H9 (cell line): Measurements from ENCODE around the gene LXN. TPM values are rescaled to one million over a fixed set of nuclear protein-coding genes. Genes with fewer than 3 reads are reported as not detected.
"Not testable (repeated sequence)": the region's sequence is repeated elsewhere in the genome, so short reads cannot be mapped to it uniquely, and the experiment has no call there.

ENCODE experiments used
- DNase-seq: peaks from one replicate; pipeline ENCODE4 v3.0.0-alpha.2; 2017
- H2AFZ ChIP-seq: one replicate; pipeline ENCODE4 v1.6.1; 2013; ENCODE audit warnings: mild to moderate bottlenecking, low read length, control low read depth, moderate library complexity
- H2AK5ac ChIP-seq: 2 replicates; pipeline ENCODE4 v1.6.1; 2013; ENCODE audit warnings: low read length, control low read depth, mixed read lengths; ENCODE audit not compliant: insufficient read length
- H2BK120ac ChIP-seq: one replicate; pipeline ENCODE4 v1.6.1; 2013; ENCODE audit warnings: low read depth, mild to moderate bottlenecking, low read length, control low read depth, inconsistent platforms; ENCODE audit not compliant: poor library complexity, severe bottlenecking
- H2BK12ac ChIP-seq: 2 replicates; pipeline ENCODE4 v1.6.1; 2013; ENCODE audit warnings: low read length, control low read depth, mixed read lengths, low read depth; ENCODE audit not compliant: insufficient read length
- H2BK15ac ChIP-seq: 2 replicates; pipeline ENCODE4 v1.6.1; 2013; ENCODE audit warnings: low read depth, low read length, control low read depth
- H2BK20ac ChIP-seq: one replicate; pipeline ENCODE4 v1.6.1; 2013; ENCODE audit warnings: low read depth, mild to moderate bottlenecking, low read length, control low read depth, inconsistent platforms; ENCODE audit not compliant: poor library complexity, severe bottlenecking
- H2BK5ac ChIP-seq: 2 replicates; pipeline ENCODE4 v1.6.1; 2013; ENCODE audit warnings: low read length, control low read depth, mixed read lengths; ENCODE audit not compliant: insufficient read length
- H3K14ac ChIP-seq: 2 replicates; pipeline ENCODE4 v1.6.1; 2013; ENCODE audit warnings: low read length, control low read depth; ENCODE audit not compliant: insufficient read depth
- H3K18ac ChIP-seq: 2 replicates; pipeline ENCODE4 v1.6.1; 2013; ENCODE audit warnings: low read depth, mild to moderate bottlenecking, mixed read lengths, low read length, control low read depth; ENCODE audit not compliant: insufficient read length
- H3K23ac ChIP-seq: 2 replicates; pipeline ENCODE4 v1.6.1; 2013; ENCODE audit warnings: low read length, control low read depth, mixed read lengths, low read depth; ENCODE audit not compliant: insufficient read length
- H3K23me2 ChIP-seq: 2 replicates; pipeline ENCODE4 v1.6.1; 2013; ENCODE audit warnings: low read depth, mild to moderate bottlenecking, mixed read lengths, low read length, control low read depth; ENCODE audit not compliant: insufficient read length, poor library complexity, severe bottlenecking
- H3K27ac ChIP-seq: 2 replicates; pipeline ENCODE4 v1.5.1; 2013; ENCODE audit warnings: low read length, control low read depth, mixed read lengths, low read depth; ENCODE audit not compliant: insufficient read length
- H3K27me3 ChIP-seq: 2 replicates; pipeline ENCODE4 v1.6.1; 2013; ENCODE audit warnings: low read length, control low read depth, inconsistent platforms; ENCODE audit not compliant: insufficient read depth
- H3K4ac ChIP-seq: 2 replicates; pipeline ENCODE4 v1.6.1; 2013; ENCODE audit warnings: low read depth, mild to moderate bottlenecking, control low read depth, inconsistent platforms, low read length, moderate library complexity
- H3K4me1 ChIP-seq: 2 replicates; pipeline ENCODE4 v1.6.1; 2013; ENCODE audit warnings: low read length, control low read depth, inconsistent platforms; ENCODE audit not compliant: insufficient read depth
- H3K4me2 ChIP-seq: 2 replicates; pipeline ENCODE4 v1.6.1; 2013; ENCODE audit warnings: low read length, control low read depth, mixed read lengths; ENCODE audit not compliant: insufficient read length, insufficient read depth
- H3K56ac ChIP-seq: 2 replicates; pipeline ENCODE4 v1.6.1; 2013; ENCODE audit warnings: low read depth, mild to moderate bottlenecking, mixed read lengths, low read length, control low read depth; ENCODE audit not compliant: insufficient read length
- H3K79me1 ChIP-seq: 2 replicates; pipeline ENCODE4 v1.6.1; 2013; ENCODE audit warnings: low read depth, mild to moderate bottlenecking, moderate library complexity, low read length, control low read depth, inconsistent platforms; ENCODE audit not compliant: insufficient read depth, poor library complexity, severe bottlenecking
- H3K79me2 ChIP-seq: 2 replicates; pipeline ENCODE4 v1.6.1; 2013; ENCODE audit warnings: low read length, control low read depth, inconsistent platforms; ENCODE audit not compliant: insufficient read depth
- H3K9ac ChIP-seq: 2 replicates; pipeline ENCODE4 v1.6.1; 2013; ENCODE audit warnings: low read length, control low read depth, mixed read lengths; ENCODE audit not compliant: insufficient read length; ENCODE audit errors: extremely low read depth
- H3K9me3 ChIP-seq: one replicate; pipeline ENCODE4 v1.6.1; 2013; ENCODE audit warnings: low read depth, low read length, inconsistent platforms; ENCODE audit not compliant: control insufficient read depth
- H3T11ph ChIP-seq: one replicate; pipeline ENCODE4 v1.6.1; 2013; ENCODE audit warnings: mild to moderate bottlenecking, low read length, control low read depth, inconsistent platforms
- H4K20me1 ChIP-seq: one replicate; pipeline ENCODE4 v1.6.1; 2013; ENCODE audit not compliant: control insufficient read depth, insufficient read length, insufficient read depth
- H4K5ac ChIP-seq: 2 replicates; pipeline ENCODE4 v1.6.1; 2013; ENCODE audit warnings: low read depth, mild to moderate bottlenecking, mixed read lengths, low read length, control low read depth; ENCODE audit not compliant: insufficient read length
- H4K8ac ChIP-seq: replicated peaks from 2 replicates; pipeline ENCODE4 v1.6.1; 2013; ENCODE audit warnings: low read length, control low read depth, mixed read lengths, low read depth; ENCODE audit not compliant: insufficient read length
- H4K91ac ChIP-seq: 2 replicates; pipeline ENCODE4 v1.6.1; 2013; ENCODE audit warnings: low read depth, mild to moderate bottlenecking, moderate library complexity, mixed read lengths, low read length, control low read depth; ENCODE audit not compliant: insufficient read length
- H3K27ac Mint-ChIP-seq, 3 experiments: 2 replicates in 2 of 3; 3 replicates in 1 of 3; pipeline ENCODE4 v1.8.0; 2020 to 2021; ENCODE audit warnings: mixed read lengths in 3 of 3, mild to moderate bottlenecking in 1 of 3, moderate library complexity in 1 of 3
- H3K27me3 Mint-ChIP-seq: 2 replicates; pipeline ENCODE4 v1.8.0; 2021; ENCODE audit warnings: low read depth, mild to moderate bottlenecking, moderate library complexity, mixed read lengths
- H3K36me3 Mint-ChIP-seq, 3 experiments: 2 replicates in 2 of 3; 3 replicates in 1 of 3; pipeline ENCODE4 v1.8.0; 2020 to 2021; ENCODE audit warnings: low read depth in 3 of 3, mixed read lengths in 3 of 3; ENCODE audit not compliant: insufficient read depth in 1 of 3
- H3K4me1 Mint-ChIP-seq, 2 experiments: 2 replicates each; pipeline ENCODE4 v1.8.0; 2020; ENCODE audit warnings: mixed read lengths in 2 of 2
- H3K4me3 Mint-ChIP-seq, 2 experiments: 2 replicates in 1 of 2; 3 replicates in 1 of 2; pipeline ENCODE4 v1.8.0; 2020 to 2021; ENCODE audit warnings: mild to moderate bottlenecking in 2 of 2, mixed read lengths in 2 of 2, moderate library complexity in 1 of 2
- H3K9me3 Mint-ChIP-seq, 2 experiments: 2 replicates in 1 of 2; 3 replicates in 1 of 2; pipeline ENCODE4 v1.8.0; 2020; ENCODE audit warnings: mild to moderate bottlenecking in 2 of 2, mixed read lengths in 2 of 2, moderate library complexity in 1 of 2
- CTCF ChIP-seq: fragments of 200-600 bp; sonication (generic); conservative IDR thresholded peaks from 3 replicates; pipeline ENCODE4 v1.8.0; 2021; ENCODE audit warnings: antibody characterized with exemption, mild to moderate bottlenecking
- WGBS: extraction: QIAGEN DNeasy Blood & Tissue Kit; methylation state at CpG from one replicate; pipeline ENCODE4 v1.1.7; 2013; ENCODE audit warnings: missing lambda C conversion rate, low lambda C conversion rate, mixed read lengths; ENCODE audit not compliant: insufficient read length; ENCODE audit errors: extremely low coverage; 5-methylcytosine and 5-hydroxymethylcytosine counted together
- total RNA-seq: library from RNA; stranded (reverse); gene quantifications from 2 replicates; pipeline ENCODE4 v1.2.1, GENCODE V29; 2021

The LXN gene
- total RNA-seq, 1 experiment from 2014 or later, result 6.7 TPM

DNA sequence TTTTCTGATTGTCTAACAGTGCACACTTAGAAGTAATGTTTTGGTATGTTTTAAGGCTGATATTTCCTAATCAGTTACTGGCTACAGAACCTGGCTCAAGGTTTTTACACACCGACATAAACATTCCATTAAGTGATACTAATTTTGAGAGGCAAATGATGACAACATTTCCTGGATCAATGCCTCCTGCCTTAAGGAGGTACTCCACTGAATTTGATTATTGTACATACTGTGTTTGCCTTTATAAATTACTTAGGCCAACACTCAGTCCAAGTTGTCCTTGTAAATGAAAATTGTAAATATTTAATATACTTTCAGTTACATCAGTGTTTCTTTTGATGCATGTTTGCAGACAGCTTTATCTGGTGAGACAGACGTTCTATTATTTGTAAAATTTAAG, 24.2 kb upstream of the LXN start:
- Histone ChIP-seq H3K23ac (no peak overlapping the region), H2BK120ac (no peak overlapping the region), H3K27ac (no peak overlapping the region), H4K91ac (no peak overlapping the region), H3K27me3 (no peaks in the 10 kb centered on the region), H3K4me1 (no peaks in the 10 kb centered on the region), H3K18ac (no peak overlapping the region), H2BK20ac (no peak overlapping the region), H4K5ac (no peak overlapping the region), H2BK12ac (no peak overlapping the region), H3K79me1 (no peaks in the 10 kb centered on the region), H2AK5ac (no peak overlapping the region), H3K23me2 (no peaks in the 10 kb centered on the region), H4K20me1 (no peaks in the 10 kb centered on the region), H2BK15ac (no peak overlapping the region), H2BK5ac (no peak overlapping the region), H2AFZ (no peak overlapping the region), H3K4ac (no peak overlapping the region), H3K14ac (no peak overlapping the region), H3K56ac (no peak overlapping the region), H3T11ph (no peak overlapping the region), H3K9ac (no peak overlapping the region), H3K4me2 (no peak overlapping the region), H3K9me3 (no peaks in the 10 kb centered on the region), H3K79me2 (no peaks in the 10 kb centered on the region), H4K8ac (no peak overlapping the region)
- H3K4me3 Mint-ChIP-seq, result no peak overlapping the region
- no peaks in the 10 kb centered on the region for H3K27me3 Mint-ChIP-seq
- DNase-seq, result no peak
- no peak overlapping the region for H3K27ac Mint-ChIP-seq
- no peaks in the 10 kb centered on the region for H3K9me3 Mint-ChIP-seq
- no CpG with 5 or more reads among the region's 2 CpGs for WGBS
- peaks cover 0 to 24% (median 24%) of the 10 kb centered on the region in 3 experiments; a peak in 5 of 7 replicates for H3K36me3 Mint-ChIP-seq
- TF ChIP-seq CTCF, result no peak
- H3K4me1 Mint-ChIP-seq, result no peaks in the 10 kb centered on the region

DNA sequence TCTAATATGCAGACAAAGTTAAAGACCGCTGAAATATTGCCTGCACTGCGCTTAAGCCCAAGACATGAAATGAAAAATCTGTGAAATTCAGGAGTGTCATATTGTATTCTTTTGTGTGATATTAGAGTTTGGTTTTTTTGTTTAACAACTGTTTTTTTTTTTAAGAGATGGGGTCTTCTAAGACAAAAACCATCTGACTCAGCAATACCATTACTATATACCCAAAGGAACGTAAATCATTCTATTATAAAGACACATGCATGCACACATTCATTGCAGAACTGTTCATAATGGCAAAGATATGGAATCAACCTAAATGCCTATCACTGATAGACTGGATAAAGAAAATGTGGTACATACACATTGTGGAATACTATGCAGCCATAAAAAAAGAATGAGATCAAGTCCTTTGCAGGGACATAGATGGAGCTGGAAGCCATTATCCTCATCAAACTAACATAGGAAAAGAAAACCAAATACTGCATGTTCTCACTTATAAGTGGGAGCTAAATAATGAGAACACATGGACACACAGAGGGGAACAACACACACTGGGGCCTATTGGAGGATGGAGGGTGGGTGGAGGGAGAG, 21.5 kb upstream of the LXN start:
- no CpG with 5 or more reads among the region's 3 CpGs for WGBS
- not testable (repeated sequence) for H3K27me3 Mint-ChIP-seq, H2AFZ ChIP-seq

More for the DNA sequence above, 21.5 kb upstream of the LXN start:
- not testable (repeated sequence) for H4K5ac ChIP-seq, H3K4me1 ChIP-seq, H2BK120ac ChIP-seq, H4K20me1 ChIP-seq, H3K9ac ChIP-seq, H2BK5ac ChIP-seq, H3K23me2 ChIP-seq, DNase-seq, H2BK15ac ChIP-seq, H3K56ac ChIP-seq, H3K79me2 ChIP-seq, H3K9me3 Mint-ChIP-seq, H3T11ph ChIP-seq, H3K23ac ChIP-seq, H3K4me3 Mint-ChIP-seq, H2BK20ac ChIP-seq, H4K8ac ChIP-seq, H3K14ac ChIP-seq, H3K4ac ChIP-seq, H3K9me3 ChIP-seq, H4K91ac ChIP-seq, H3K18ac ChIP-seq, H3K27ac ChIP-seq, H2AK5ac ChIP-seq, H3K4me1 Mint-ChIP-seq, H3K4me2 ChIP-seq, H3K27ac Mint-ChIP-seq, H2BK12ac ChIP-seq, H3K79me1 ChIP-seq, H3K27me3 ChIP-seq
- peaks cover 3 to 31% (median 24%) of the 10 kb centered on the region in 3 experiments; a peak in 5 of 7 replicates for H3K36me3 Mint-ChIP-seq
